Measurements from ENCODE around the gene TCOF1. TPM values are rescaled to one million over a fixed set of nuclear protein-coding genes. Genes with fewer than 3 reads are reported as not detected.

The TCOF1 gene
- total and polyA plus RNA-seq, 2 of the 8 experiments (the other 6 are each of a cell fraction or from before 2014, with no cell fraction given) = 35.9 to 170 TPM

DNA sequence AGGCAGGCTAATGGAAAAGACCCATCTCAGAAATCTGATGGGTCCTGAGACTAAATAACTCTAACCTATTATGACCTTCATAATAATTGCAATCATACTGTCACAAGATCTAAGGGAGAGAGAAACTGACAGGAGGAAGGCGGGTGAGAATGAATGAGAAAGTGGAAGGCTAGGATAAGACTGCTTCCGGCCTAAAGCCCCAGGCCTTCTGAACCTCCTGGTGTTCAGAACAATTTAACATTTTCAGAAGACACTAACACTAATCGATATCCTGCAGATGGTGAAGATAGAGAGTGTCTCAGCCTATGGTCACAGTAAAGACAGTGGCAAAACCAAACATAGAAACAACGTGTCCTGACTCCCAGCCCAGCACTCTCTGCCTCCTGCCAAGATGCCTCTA lies 90.8 kb downstream of the TCOF1 start:
- Histone ChIP-seq H3K4me3 (ENCODE audit: extremely low read depth in 1 of 4, insufficient read depth in 2 of 4, low read depth in 3 of 4, low read length in 4 of 4) (peak overlapping the region; percentile 97 to 100 (median 98)), H2BK15ac (ENCODE audit: low read length) (no peak overlapping the region), H3K36me3 (ENCODE audit: control insufficient read depth in 2 of 4, insufficient read depth in 4 of 4, low read length in 3 of 4) (peaks cover 43 to 56% (median 50%) of the 10 kb centered on the region in 4 experiments), H3K79me1 (ENCODE audit: low read depth, low read length) (peaks cover 4% of the 10 kb centered on the region), H3K27me3 (replicated peaks in 1 of 4; ENCODE audit: control insufficient read depth in 3 of 4, extremely low read depth in 1 of 4, insufficient read depth in 3 of 4, low read length in 3 of 4) (no peaks in the 10 kb centered on the region), H3K23ac (ENCODE audit: insufficient read length) (no peak overlapping the region), H2BK12ac (ENCODE audit: low read depth, low read length) (0 out of 2 replicates have a peak overlapping the region, but pooled peaks have one; percentile 12), H3K4me2 (ENCODE audit: insufficient read depth in 1 of 2, low read depth in 2 of 2, low read length in 2 of 2) (peak overlapping the region; percentile 90 to 99), H3K23me2 (ENCODE audit: low read depth, low read length) (peaks cover 12% of the 10 kb centered on the region), H2AFZ (ENCODE audit: low read length) (no peak overlapping the region), H3K14ac (ENCODE audit: insufficient read length) (no peak overlapping the region), H3K27ac (ENCODE audit: low read depth, low read length) (peak overlapping the region; percentile 99; the same call in 1 of the 2 replicates), H4K91ac (replicated peaks; ENCODE audit: insufficient read length, low read length) (no peak overlapping the region), H3K4me1 (replicated peaks in 1 of 4; ENCODE audit: control insufficient read depth in 3 of 4, insufficient read depth in 4 of 4, low read length in 3 of 4) (peaks cover 0 to 12% (median 7%) of the 10 kb centered on the region in 4 experiments; a peak in 5 of 7 replicates), H4K8ac (ENCODE audit: extremely low read depth, insufficient read depth, low read length) (no peak overlapping the region), H2BK5ac (ENCODE audit: low read depth, low read length) (peak overlapping the region; percentile 100; the same call in 1 of the 2 replicates), H4K5ac (ENCODE audit: insufficient read length, low read depth, low read length) (no peak overlapping the region), H2BK20ac (ENCODE audit: low read length) (no peak overlapping the region), H3K9ac (replicated peaks in 1 of 4; ENCODE audit: extremely low read depth in 1 of 4, low read depth in 3 of 4, low read length in 3 of 4) (peak overlapping the region; percentile 96 to 98 (median 98)), H2AK5ac (ENCODE audit: low read depth, low read length) (peak overlapping the region; percentile 7; the same call in 1 of the 2 replicates), H3K4ac (replicated peaks; ENCODE audit: insufficient read length, low read depth, low read length) (no peak overlapping the region), H2BK120ac (replicated peaks; ENCODE audit: low read depth, low read length) (no peak overlapping the region), H3K56ac (replicated peaks; ENCODE audit: insufficient read length, low read depth, low read length) (no peak overlapping the region), H3K18ac (ENCODE audit: extremely low read depth, low read length) (no peak overlapping the region), H3K79me2 (ENCODE audit: control insufficient read depth in 1 of 2, insufficient read depth in 2 of 2, low read length in 2 of 2) (peaks cover 14 to 35% of the 10 kb centered on the region in 2 experiments), H4K20me1 (replicated peaks in 1 of 2; ENCODE audit: control insufficient read depth in 1 of 2, insufficient read depth in 2 of 2, low read length in 2 of 2) (peaks cover 19 to 31% of the 10 kb centered on the region in 2 experiments), H3K9me3 (ENCODE audit: insufficient read depth in 2 of 2, low read depth in 1 of 2, low read length in 1 of 2) (no peaks in the 10 kb centered on the region)
- CTCF ChIA-PET (ENCODE audit: partially characterized antibody) = interaction anchor here (0.7 kb wide), 1 partner anchor 76 kb away, joined by 3 read pairs; no protein-coding TSS in a partner anchor
- 45% methylated on average over 4 of the region's 4 CpGs; no CpG with 5 or more reads in 1 of the 2 experiments for WGBS, 2 experiments (ENCODE audit: extremely low coverage in 1 of 2, insufficient coverage in 1 of 2, insufficient read length in 1 of 2, insufficient replicate concordance in 2 of 2, low coverage in 1 of 2, low lambda C conversion rate in 2 of 2, missing lambda C conversion rate in 1 of 2)
- FAIRE-seq = no peak
- POLR2A ChIA-PET (ENCODE audit: partially characterized antibody) = interaction anchor here (0.9 to 7.7 kb wide), 17 partner anchors 9 to 279 kb away, joined by 3 to 51 read pairs (median 4); partner anchors contain the start of gene CD74
- no peak for DNase-seq (ENCODE audit: low read depth in 1 of 2, low spot score in 2 of 2)
